ENCODE data around the gene GPR141.

Gene GPR141, protein sequence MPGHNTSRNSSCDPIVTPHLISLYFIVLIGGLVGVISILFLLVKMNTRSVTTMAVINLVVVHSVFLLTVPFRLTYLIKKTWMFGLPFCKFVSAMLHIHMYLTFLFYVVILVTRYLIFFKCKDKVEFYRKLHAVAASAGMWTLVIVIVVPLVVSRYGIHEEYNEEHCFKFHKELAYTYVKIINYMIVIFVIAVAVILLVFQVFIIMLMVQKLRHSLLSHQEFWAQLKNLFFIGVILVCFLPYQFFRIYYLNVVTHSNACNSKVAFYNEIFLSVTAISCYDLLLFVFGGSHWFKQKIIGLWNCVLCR

DNA sequence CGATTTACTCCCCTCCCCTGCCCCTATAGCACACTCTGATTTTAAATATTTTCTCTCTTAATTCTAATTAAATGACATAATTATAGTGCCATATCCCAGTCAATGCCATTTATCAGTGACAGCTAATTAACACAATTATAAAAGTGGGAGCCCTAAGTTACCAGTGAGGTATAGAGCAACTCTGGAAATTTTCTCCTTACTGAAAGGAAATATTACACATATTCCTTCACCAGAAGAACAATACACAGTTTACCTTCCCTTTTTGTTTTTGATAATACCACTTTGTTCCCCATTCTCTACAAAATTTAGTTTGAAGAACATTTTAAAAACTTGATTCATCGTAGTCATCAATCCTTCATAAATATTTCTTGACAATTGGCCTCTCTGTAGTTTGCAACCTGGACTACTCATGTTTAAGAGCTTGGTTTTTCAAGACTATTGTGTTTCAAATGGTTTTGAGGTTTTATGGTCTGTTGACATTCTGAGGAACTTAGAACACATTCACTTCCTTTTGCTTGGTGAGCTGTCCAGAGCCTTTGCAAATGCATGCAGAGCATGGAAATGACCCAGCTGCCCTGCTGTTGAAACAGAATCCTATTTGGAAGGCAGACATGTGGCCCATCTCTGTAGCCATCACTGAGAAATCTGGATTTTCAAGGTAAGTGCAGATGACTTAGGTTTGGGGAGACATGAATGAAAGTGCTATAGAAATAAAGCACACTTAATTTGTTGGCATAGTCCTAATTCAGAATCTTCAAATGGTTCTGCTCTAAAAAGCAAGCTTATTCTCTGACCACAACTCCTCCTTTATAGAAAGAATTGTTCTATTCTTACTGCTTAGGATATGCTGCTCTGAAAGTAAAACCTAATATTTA lies at the start of gene GPR141:
Gene GPR141, plus strand, starts transcription at position 521 of the 875 bp plus-strand sequence. CDS start 56,628 bp downstream, outside the sequence.
- DNase-seq (ENCODE audit: low read depth) = no peak

DNA sequence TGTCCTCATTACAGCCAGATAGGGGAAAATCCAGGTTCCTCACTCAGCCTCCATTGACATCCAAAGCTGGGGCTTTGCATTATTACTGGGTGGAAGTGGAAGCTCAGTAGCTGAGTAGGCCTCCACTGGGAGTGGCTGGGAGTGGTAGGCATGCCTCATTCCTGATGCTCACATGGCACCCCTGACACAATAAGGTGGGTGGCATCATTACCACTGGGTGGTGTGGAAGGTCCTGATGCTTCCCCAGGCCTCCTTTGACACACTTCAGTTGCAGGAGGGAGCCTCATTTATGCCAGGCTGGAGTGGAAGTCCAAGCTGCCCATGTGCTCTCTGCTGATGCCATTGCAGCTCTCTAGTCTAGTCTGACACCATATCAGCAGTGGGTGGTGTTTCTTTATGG lies 48.2 kb upstream of the GPR141 start:
- no peak for DNase-seq (ENCODE audit: low read depth)

DNA sequence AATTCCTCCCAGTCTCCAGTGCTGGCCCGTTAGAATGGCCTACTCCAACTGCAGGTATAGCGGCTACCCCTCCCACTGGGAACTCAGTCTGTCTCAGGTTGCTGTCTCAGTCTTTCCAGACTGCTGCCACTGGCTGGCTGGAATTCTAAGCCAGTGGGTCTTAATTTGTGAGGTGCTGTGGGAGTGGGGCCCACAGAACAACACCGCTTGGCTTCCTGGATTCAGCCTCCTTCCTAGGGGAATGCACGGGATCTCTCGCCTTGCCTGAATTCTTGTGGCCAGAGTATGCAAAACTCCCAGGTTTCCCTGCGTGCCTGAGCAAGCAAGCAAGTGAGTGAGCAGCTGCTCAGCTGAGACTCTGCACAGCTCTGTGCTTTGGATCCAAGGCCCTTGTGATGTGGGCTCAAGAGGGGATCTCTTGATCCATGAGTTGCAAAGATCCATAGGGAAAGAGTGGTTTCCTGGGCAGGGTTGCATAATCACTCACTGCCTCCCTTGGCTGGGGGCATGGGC lies 41.5 kb upstream of the GPR141 start:
- DNase-seq (ENCODE audit: low read depth) = no peak

DNA sequence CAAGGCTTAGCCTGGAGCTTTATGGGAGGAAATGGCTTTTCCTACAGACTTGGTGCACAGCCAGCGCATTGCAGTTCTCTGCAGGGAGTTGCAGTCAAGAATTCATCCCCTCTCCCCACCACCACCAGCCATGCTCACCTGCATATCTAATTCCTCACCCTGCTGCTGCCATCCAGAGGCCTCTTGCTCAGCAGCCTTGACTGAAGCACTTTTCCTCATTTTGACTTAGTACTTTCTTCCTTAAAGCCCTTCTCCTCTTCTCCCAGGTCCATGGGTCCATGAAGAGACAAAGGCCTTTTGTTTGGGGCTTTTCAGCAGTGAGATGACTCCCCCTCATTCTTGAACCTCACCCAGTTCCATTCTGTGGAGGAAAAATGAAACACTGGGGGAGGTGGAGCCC lies 39.7 kb upstream of the GPR141 start:
- DNase-seq (ENCODE audit: low read depth) = no peak

DNA sequence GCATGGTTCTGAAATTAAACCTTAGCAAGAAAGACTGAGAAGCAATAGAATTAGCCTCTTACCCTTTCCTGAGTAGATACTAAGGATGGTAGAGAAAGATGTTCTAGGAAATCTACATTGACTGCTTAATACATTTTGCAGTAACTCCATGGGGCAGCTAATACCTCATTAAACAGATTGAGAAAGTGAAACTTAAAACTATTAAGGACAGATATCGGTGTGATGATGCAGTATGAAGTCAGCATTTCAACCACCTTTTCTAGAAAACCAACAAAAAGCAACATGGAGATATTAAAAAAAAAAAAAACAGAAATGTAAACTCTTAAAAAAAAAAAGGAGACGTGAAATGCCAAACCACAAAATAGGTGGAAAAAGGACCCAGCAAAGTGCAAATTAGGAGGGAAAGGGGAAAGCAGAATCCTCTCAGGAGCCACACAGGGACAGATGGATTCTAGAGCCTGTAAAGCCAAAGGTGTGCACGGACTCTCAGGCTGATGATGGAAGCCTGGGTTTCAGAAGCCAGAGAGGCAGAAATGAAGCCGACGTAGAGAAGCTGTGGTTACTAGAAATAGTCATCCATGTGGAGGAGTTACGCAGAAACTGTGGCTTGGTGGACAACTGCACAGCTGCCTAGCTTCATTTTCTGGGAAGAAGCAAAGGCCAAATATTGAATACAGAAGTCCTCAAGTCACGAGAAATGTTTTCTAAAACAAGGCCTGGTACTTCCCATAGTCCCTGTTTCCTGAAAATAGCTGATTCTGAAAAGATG lies 38.1 kb upstream of the GPR141 start:
- DNase-seq (ENCODE audit: low read depth) = no peak

DNA sequence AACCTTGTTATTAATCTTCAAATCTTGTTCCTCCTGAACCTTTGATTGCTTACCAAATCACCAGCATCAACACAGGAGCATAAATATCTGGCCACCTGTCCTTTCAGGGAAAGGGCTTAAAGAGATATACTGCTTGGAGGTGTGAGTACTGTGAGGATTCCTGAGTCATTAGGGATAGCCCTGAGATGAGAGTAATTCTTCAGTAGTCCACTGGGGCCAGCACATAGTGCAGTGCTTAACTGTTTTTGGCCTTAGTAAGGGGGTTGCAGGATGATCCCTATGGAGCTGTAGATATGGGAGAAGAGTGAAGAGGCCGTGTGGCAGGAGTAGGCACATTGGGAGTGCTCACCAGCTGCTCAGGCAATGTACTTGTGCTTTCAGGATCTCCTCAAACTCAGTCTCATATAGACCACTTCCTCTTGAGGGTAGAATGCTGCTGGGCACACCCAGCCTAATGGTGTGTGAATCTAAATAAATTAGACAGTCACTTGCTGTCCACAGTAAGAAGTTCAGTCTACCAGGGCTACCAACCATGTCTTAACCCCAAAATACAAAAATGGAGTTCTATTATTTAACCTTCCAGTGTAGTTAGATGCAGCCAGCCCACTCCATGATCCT lies 26.5 kb upstream of the GPR141 start:
- DNase-seq (ENCODE audit: low read depth) = no peak

DNA sequence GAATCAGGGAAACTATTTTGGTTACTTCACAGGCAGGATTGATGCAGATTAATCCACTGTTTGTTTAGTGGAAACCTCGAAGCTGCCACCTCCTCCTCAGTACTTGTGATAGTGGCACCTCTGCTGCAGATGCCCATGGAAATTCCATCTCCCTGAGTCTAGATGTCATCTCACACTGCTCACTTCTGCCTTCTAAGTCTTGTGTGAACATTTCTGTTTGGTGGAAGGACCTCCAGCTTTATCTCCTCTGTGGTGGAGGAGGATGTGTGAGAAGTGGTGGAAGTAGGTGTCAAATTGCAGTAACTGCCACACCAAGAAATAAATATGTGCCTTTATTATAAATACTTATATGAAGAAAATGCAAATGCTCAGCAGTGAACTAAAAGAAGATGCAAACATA lies 25.8 kb upstream of the GPR141 start:
- no peak for DNase-seq (ENCODE audit: low read depth)

DNA sequence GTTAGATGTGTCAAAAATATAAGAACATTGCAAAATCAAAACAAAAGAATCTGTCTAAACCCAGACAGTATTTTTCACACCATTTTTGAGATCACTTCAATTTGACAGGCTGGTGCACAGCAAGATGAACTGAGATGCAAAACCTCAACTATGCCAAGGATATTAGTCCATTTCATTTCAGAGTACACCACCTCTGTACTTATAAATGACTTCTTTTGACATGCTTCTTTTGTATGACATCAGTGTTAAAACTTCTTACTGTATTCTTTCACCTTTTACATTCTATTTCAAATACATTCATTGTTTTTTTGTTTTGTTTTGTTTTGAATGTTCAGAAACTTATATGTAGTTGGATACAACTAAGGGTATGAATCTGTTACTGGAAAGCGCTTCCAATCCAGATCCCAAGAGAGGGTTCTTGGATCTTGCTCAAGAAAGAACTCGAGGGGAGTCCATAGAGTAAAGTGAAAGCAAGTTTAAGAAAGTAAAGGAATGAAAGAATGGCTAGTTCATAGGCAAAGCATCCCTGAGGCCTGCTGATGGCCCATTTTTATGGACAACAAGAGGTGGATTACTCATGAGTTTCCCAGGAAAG lies 23.5 kb upstream of the GPR141 start:
- DNase-seq (ENCODE audit: low read depth) = no peak

DNA sequence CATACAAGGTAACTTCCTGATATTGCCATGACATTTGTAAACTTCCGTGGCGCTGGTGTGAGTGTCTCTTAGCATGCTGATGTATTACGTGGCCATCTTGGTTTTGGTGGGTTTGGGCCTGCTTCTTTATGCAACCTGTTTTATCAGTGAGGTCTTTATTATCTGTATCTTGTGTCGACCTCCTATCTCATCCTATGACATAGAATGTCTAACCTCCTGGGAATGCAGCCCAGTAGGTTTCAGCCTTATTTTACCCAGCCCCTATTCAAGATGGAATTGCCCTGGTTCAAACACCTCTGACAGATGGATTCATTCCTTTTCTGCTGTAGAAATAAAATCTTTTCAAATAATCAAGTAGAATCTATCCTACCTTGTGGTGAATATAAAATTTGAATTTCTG lies 23.0 kb upstream of the GPR141 start:
- DNase-seq (ENCODE audit: low read depth) = no peak

DNA sequence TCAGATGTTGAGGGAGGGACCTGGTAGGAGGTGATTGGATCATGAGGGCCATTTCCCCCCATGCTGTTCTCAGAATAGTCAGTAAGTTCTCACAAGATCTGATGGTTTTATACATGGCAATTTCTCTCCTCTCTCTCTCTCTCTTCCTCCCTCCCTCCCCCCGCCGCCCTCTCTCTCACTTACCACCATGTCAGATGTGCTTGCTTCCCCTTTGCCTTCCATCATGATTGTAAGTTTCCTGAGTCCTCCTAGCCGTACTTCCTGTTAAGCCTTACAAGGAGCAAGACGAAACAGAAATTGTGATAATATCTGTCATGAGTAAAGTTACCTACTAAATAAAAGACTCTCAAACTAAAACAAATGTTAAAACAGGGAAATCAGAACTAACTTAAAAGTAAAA lies 19.9 kb upstream of the GPR141 start:
- no peak for DNase-seq (ENCODE audit: low read depth)

DNA sequence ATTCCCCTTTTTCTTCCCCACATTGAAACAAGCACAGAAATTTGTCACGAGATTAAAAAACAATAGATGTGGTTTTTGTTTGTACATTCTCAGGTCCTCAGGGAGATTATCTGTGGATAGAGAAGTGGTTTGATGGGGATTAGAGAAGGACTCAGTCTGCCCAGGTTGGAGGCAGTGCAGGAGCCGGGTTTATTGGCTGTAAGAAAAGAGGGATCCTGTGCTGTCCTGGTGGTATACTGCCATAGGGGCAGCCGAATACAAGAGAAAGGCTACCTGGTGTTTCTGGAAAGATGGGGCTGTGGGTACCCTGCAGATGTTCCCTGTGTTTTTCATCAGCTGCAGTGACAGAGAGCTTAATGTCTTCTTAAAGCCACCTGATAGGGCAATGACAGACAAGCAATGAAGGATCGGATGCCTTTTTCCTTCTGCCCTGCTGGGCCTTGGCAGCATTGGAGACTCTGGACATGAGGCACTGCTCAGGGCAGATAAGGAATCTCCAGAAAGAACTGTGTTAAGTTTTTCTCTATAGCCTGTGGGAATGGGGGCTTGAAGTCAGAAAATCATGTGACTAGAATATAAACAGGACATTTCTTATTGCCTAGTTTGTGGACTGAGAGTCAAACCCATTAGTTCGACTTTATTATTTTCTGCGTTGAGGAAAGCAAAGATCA lies 18.1 kb upstream of the GPR141 start:
- no peak for DNase-seq (ENCODE audit: low read depth)

DNA sequence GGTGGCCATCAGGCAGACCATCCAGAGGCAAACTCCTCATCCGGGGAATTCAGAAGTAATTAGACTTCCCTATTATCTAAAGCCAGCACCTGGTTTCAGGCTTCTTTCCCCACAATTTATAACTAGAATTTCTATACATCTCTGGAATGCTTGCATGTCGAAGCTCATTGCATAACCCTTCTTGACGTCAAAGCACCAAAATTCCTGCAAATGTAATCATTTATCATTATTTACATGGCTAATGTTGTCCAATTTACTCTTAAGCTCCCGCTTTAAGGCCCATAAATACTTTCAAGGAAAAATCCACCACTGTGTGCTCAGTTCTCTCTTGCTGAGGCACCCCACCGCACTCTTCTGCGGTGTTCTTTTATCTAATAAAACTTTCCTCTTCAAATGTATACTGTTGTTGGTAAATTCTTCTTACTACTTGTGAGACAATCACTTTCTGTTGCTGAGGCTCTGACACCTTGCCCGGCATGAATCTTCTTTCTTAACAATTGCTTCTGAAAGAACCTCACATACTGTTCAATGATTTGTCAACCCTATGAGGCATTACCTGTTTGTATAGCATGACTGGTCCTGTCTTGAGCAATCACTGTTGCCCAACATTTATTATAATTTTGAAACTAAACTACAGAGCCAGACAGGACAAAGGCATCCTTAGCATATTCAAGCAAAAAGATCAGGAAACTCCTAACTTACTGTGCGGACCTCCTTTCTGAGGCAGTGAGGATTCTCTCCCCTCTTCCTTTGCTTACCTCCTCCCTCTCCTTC lies 17.4 kb upstream of the GPR141 start:
- DNase-seq (ENCODE audit: low read depth) = no peak

DNA sequence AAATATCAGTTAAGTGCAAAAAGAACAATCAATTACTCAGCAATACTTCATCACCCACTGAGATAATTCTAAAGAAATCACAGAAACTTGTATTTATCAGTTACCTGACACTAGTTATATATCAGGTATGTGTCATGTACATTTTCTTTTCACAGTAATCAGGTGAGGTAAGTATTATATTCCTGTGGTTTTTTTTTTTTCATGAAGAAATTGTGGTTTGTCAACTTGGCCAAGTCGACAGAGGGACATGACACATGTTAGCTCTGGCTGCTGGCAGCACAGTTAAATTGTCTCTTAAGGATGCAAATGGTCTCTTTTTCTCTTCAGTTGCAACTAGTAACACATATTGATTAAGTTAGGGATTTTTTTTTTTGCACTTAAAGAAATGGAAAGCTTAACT lies 13.7 kb upstream of the GPR141 start:
- no peak for DNase-seq (ENCODE audit: low read depth)

DNA sequence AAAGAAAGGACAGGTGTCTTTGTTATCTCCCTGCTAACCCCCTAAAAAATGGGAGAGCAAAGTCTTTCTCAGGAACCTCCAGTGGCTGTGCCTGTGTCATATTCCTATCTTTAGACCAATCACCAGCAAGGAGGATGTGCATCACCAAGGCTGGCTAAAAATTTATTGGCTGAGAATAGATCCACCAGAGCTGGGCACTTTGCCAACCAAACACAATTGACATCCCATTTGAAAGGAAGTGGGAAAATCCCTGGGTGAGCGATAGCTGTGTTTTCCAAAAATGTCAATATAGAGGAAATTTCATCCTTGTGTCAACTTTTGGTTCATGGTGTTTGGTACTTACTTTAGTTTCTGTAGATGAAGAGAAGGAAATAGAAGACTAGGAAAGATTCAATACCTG lies 13.1 kb upstream of the GPR141 start:
- DNase-seq (ENCODE audit: low read depth) = no peak

DNA sequence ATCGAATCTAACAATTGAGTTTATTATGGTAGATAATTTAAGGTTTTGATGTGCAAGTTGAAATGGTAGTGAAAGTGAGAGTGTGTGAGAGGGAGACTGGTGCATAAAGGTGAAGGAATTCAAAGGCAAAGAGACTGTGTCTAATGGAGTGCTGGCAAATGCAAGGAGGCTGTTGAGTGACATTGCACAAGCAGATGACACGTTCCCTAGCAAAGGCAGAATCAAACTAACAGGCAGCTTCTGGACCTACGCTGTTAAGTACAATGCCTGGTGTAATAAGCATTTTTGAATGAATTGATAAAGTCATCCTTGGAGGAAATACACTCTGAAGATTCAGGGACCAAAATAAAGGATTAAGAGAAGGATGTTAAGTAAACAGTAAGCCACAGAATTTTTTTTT lies 11.7 kb upstream of the GPR141 start:
- no peak for DNase-seq (ENCODE audit: low read depth)

DNA sequence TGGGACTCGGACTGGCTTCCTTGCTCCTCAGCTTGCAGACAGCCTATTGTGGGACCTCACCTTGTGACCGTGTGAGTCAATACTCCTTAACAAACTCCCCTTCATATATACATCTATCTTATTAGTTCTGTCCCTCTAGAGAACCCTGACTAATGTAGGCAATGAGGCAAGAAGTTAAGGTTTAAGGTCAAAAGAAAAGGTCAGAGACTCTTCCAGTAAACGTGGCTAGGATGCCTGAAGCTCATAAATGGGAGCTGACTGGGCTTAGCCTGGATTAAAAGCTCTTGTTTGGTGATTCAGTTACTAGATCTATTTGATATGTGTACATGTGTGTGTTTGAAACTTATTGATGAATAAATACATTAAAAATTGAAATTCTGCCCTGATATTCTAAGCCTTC lies 10.6 kb upstream of the GPR141 start:
- DNase-seq (ENCODE audit: low read depth) = no peak

DNA sequence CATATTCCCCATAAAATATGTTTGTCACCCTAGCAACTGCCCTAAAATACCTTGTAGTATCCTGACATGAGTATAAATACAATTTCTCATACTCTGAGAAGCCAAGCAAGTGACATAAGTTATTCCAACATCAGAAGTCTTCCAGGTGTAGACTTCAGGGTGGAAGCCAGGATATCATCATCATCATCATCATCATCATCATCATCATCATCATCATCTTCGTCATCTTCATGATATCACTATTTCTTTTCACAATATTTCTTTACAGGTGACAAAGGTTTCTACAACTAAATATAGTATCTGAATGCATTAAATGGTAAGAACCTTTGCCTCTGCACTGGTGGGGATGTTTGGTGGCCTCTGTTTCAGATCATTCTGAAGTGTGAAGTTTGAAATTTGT lies 10.0 kb upstream of the GPR141 start:
- DNase-seq (ENCODE audit: low read depth) = no peak

DNA sequence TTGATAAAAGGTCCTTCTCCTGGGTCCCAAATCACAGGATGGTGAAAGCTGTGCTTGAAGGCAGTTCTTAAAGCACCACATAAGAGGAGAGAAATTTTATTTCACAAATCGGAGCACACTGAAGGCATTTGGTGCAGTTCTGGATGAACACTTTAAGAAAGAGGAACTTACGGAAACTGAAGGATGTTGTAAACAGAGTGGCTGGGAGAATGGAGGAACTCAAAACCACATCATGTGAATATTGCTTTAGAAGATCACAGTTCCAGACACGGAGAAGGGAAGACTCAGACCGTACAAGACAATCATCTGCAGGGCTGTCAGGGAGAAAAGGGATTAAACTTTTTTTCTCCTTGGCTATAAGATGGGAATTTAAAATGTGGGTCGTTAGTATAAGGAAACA lies 9.0 kb upstream of the GPR141 start:
- no peak for DNase-seq (ENCODE audit: low read depth)

DNA sequence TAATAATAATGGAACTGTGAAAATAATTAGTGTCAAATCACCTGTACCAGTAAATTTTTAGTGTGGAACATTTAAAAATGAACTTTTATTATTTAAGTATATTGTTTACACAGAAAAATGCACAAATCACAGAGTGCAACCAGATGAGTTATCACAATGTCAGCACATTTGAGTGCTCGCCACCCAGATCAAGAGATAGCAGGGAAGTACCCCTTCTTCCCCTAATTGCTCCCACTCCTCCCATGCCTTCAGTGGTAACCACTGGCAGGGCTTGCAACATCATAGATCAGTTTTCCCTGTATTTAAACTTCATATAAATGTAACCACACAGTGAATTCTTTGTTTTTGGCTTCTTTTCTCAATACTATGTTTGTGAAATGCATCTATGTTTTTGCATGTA lies 7.8 kb upstream of the GPR141 start:
- no peak for DNase-seq (ENCODE audit: low read depth)

DNA sequence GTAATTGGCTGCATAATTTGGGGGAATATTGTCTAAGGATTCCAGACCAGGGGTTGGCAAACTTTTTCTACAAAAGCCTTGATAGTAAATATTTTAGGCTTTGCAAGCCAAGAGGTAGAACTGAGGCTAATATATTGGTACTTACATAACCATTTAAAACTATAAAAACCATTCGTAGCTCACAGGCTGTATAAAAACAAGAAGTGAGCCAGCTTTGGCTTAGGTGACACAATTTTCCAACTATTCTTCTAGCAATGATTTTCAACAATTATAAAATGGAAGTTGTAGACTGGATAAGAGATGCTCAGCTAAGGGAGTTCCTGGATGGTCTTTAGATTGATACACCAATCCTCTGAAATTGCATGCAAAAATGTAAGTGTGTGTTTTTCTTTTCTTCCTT lies 1.4 kb downstream of the GPR141 start:
- DNase-seq (ENCODE audit: low read depth) = no peak

All from stimulated activated CD4-positive, alpha-beta T cell treated with anti-CD3 and anti-CD28 coated beads, Interleukin-2, amount 100 ng/mL, for 4 hours (primary cell).